MM.1S (cell line): Measurements from ENCODE around the gene DHFR.

ENCODE experiments used
- DNase-seq: peaks from one replicate; pipeline ENCODE4 v3.0.0-alpha.2; 2015
- H2AFZ ChIP-seq: fragments of 300-600 bp; sonication (generic); 2 replicates; pipeline ENCODE4 v1.6.0; 2016; ENCODE audit warnings: antibody characterized with exemption, low read length
- H3F3A ChIP-seq: fragments of 300-600 bp; sonication (generic); 2 replicates; pipeline ENCODE4 v1.6.1; 2016; ENCODE audit warnings: mild to moderate bottlenecking, antibody characterized with exemption, low read length, moderate library complexity, mixed read lengths; ENCODE audit not compliant: insufficient read depth
- H3K27ac ChIP-seq: fragments of 300-600 bp; sonication (generic); 2 replicates; pipeline ENCODE4 v1.5.1; 2016; ENCODE audit warnings: mild to moderate bottlenecking, low read length
- H3K27me3 ChIP-seq: fragments of 300-600 bp; sonication (generic); replicated peaks from 2 replicates; pipeline ENCODE4 v1.6.0; 2016; ENCODE audit warnings: low read length; ENCODE audit not compliant: insufficient read depth
- H3K36me3 ChIP-seq: fragments of 300-600 bp; sonication (generic); replicated peaks from 2 replicates; pipeline ENCODE4 v1.6.1; 2016; ENCODE audit warnings: mild to moderate bottlenecking, low read length, mixed read lengths; ENCODE audit not compliant: insufficient read depth
- H3K4me1 ChIP-seq: fragments of 300-600 bp; sonication (generic); 2 replicates; pipeline ENCODE4 v1.6.1; 2016; ENCODE audit warnings: low read length, mixed read lengths
- H3K4me2 ChIP-seq: fragments of 300-600 bp; sonication (generic); 2 replicates; pipeline ENCODE4 v1.6.0; 2016; ENCODE audit warnings: low read depth, low read length
- H3K4me3 ChIP-seq: fragments of 300-600 bp; sonication (generic); 2 replicates; pipeline ENCODE4 v1.5.1; 2016; ENCODE audit warnings: low read length, mixed read lengths
- H3K79me2 ChIP-seq: fragments of 300-600 bp; sonication (generic); 2 replicates; pipeline ENCODE4 v1.6.1; 2016; ENCODE audit warnings: mixed run types, low read length, mixed read lengths
- H3K9ac ChIP-seq: fragments of 300-600 bp; sonication (generic); 2 replicates; pipeline ENCODE4 v1.6.1; 2016; ENCODE audit warnings: low read length, mixed read lengths
- H3K9me2 ChIP-seq: fragments of 300-600 bp; sonication (generic); replicated peaks from 2 replicates; pipeline ENCODE4 v1.6.1; 2016; ENCODE audit warnings: mild to moderate bottlenecking, low read length, mixed read lengths; ENCODE audit not compliant: insufficient read depth
- H3K9me3 ChIP-seq: fragments of 300-600 bp; sonication (generic); replicated peaks from 2 replicates; pipeline ENCODE4 v1.6.1; 2016; ENCODE audit warnings: mild to moderate bottlenecking, low read length, mixed read lengths; ENCODE audit not compliant: insufficient read depth
- H4K20me1 ChIP-seq: fragments of 300-600 bp; sonication (generic); 2 replicates; pipeline ENCODE4 v1.6.1; 2016; ENCODE audit warnings: mild to moderate bottlenecking, low read length, moderate library complexity, mixed read lengths; ENCODE audit not compliant: insufficient read depth
- EZH2 ChIP-seq: fragments of 300-600 bp; sonication (generic); optimal IDR thresholded peaks from 2 replicates; pipeline ENCODE3; 2017; ENCODE audit warnings: low read depth, mild to moderate bottlenecking, antibody characterized with exemption, low read length, mixed read lengths
- EZH2phosphoT487 ChIP-seq: fragments of 300-600 bp; sonication (generic); IDR thresholded peaks from 2 replicates; pipeline ENCODE4 v1.6.1; 2018; ENCODE audit warnings: antibody characterized with exemption, low read length
- TF ChIP-seq, protein P1 (sequence below): fragments of 300-600 bp; sonication (generic); IDR thresholded peaks from 2 replicates; pipeline ENCODE4 v1.5.1; 2016; ENCODE audit warnings: antibody characterized with exemption, low read length, mixed read lengths

DHFR gene

DNA sequence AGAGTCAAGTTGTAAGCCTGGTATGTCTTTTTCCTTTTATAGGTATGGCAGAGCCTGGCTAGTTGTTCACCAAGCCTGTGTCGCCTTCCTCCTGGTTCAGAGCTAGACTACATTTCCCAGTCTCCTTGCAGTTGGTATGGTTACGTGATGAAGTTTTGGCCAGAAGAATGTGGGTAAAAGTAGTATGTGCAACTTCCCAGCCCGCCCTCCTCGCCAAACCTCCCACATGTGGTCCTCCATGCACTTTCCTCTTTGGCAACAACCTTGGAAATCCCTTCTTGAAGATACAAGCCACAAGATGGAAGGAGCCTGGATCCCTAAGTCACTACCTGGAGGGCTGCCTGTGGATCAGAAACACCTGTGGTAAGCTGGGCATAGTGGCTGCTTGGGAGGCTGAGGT lies 36.3 kb downstream of the DHFR start:
- Histone ChIP-seq H3K27me3 (no peaks in the 10 kb centered on the region), H2AFZ (no peak overlapping the region), H3F3A (no peaks in the 10 kb centered on the region), H4K20me1 (no peaks in the 10 kb centered on the region), H3K9me3 (no peaks in the 10 kb centered on the region), H3K4me3 (no peak overlapping the region), H3K9me2 (no peaks in the 10 kb centered on the region), H3K9ac (no peak overlapping the region), H3K36me3 (no peaks in the 10 kb centered on the region), H3K27ac (no peak overlapping the region), H3K4me1 (no peaks in the 10 kb centered on the region), H3K4me2 (no peak overlapping the region), H3K79me2 (no peaks in the 10 kb centered on the region)
- DNase-seq = no peak
- TF ChIP-seq, protein P1, sequence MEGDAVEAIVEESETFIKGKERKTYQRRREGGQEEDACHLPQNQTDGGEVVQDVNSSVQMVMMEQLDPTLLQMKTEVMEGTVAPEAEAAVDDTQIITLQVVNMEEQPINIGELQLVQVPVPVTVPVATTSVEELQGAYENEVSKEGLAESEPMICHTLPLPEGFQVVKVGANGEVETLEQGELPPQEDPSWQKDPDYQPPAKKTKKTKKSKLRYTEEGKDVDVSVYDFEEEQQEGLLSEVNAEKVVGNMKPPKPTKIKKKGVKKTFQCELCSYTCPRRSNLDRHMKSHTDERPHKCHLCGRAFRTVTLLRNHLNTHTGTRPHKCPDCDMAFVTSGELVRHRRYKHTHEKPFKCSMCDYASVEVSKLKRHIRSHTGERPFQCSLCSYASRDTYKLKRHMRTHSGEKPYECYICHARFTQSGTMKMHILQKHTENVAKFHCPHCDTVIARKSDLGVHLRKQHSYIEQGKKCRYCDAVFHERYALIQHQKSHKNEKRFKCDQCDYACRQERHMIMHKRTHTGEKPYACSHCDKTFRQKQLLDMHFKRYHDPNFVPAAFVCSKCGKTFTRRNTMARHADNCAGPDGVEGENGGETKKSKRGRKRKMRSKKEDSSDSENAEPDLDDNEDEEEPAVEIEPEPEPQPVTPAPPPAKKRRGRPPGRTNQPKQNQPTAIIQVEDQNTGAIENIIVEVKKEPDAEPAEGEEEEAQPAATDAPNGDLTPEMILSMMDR = no peak
- TF ChIP-seq EZH2phosphoT487 (no peak), EZH2 (no peak)

DNA sequence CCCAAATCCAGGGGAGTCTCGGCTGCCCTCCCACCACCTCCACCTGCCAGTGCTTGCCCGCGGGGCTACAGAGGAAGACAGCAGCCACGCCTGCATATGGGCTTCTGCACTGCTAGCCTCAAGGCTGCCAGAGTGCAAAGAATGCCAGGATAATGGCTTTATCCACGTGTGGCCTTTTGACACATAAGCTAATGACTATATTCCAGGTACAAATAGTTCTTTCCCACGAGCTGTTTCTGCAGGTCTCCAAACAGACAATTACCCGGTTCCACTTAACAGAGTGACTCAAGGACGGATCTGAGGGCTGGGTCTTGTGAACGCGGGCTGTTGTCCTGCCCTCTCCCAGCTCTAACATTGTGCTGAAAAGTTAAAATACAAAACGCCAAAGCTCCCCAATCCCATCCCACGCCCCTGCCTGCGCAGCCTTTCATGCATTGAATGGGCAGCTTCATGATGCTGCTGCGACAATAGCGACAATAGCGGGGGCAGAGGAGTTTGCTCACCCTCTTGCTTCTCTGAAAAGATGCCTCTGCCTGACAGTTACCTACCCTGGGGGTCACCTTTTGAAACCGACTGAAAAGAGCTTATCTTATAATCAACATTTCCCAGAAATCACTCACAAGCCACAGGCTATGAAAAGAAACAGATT lies 39.4 kb downstream of the DHFR start:
- H3F3A ChIP-seq = no peaks in the 10 kb centered on the region
- no peaks in the 10 kb centered on the region for H3K4me1 ChIP-seq
- TF ChIP-seq EZH2phosphoT487 (no peak), EZH2 (no peak)
- TF ChIP-seq, protein P1 = no peak
- no peak overlapping the region for H3K4me3 ChIP-seq
- H3K27me3 ChIP-seq = no peaks in the 10 kb centered on the region
- H2AFZ ChIP-seq = no peak overlapping the region
- DNase-seq = no peak
- H4K20me1 ChIP-seq = no peaks in the 10 kb centered on the region
- no peak overlapping the region for H3K4me2 ChIP-seq
- H3K9me3 ChIP-seq = no peaks in the 10 kb centered on the region
- H3K36me3 ChIP-seq = no peaks in the 10 kb centered on the region
- no peak overlapping the region for H3K9ac ChIP-seq
- H3K27ac ChIP-seq = no peak overlapping the region
- H3K9me2 ChIP-seq = no peaks in the 10 kb centered on the region
- H3K79me2 ChIP-seq = no peaks in the 10 kb centered on the region

DNA sequence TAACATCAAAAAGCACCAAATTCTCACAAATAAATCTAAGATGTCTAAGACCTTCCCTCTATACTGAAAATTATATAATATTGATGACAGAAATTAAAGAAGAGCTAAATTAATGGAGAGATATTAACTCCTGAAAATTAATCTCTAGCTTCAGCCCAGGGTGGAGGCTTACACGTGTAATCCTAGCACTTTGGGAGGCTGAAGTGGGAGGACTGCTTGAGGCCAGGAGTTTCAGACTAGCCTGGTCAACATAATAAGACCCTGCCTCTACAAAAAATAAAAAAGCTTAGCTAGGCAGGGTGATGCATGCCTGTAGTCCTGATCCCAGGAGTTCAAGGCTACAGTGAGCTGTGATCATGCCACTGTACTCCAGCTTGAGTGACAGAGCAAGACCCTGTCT lies 45.1 kb downstream of the DHFR start:
- no peaks in the 10 kb centered on the region for H3K79me2 ChIP-seq

More for the DNA sequence above, 45.1 kb downstream of the DHFR start:
- Histone ChIP-seq H3K9me2 (no peaks in the 10 kb centered on the region), H3K4me2 (no peak overlapping the region), H3K4me1 (no peaks in the 10 kb centered on the region), H2AFZ (no peak overlapping the region), H4K20me1 (no peaks in the 10 kb centered on the region), H3F3A (no peaks in the 10 kb centered on the region), H3K4me3 (no peak overlapping the region), H3K36me3 (no peaks in the 10 kb centered on the region), H3K9me3 (no peaks in the 10 kb centered on the region), H3K27me3 (no peaks in the 10 kb centered on the region), H3K9ac (no peak overlapping the region), H3K27ac (no peak overlapping the region)
- TF ChIP-seq, protein P1 = no peak
- TF ChIP-seq EZH2 (no peak), EZH2phosphoT487 (no peak)
- no peak for DNase-seq
